ENCODE data around the gene MREG.

- TF ChIP-seq IRF3 (IDR thresholded peaks at IDR 0.05): no peak
- no peak for TF ChIP-seq USF1 (IDR thresholded peaks at IDR 0.05; ENCODE audit: borderline replicate concordance, extremely low read length, insufficient read depth, low read depth, low read length)
- TF ChIP-seq SRF (IDR thresholded peaks at IDR 0.05; ENCODE audit: low read depth in 2 of 2, low read length in 2 of 2): no peak
- TF ChIP-seq POLR2A (IDR thresholded peaks at IDR 0.05; ENCODE audit: low read depth, low read length): no peak
- TF ChIP-seq CTCF (IDR thresholded peaks at IDR 0.05 in 2 of 3, conservative IDR thresholded peaks at IDR 0.05 in 1 of 3; ENCODE audit: control insufficient read depth in 2 of 3, extremely low read depth in 1 of 3, insufficient read depth in 1 of 3, low read depth in 3 of 3, low read length in 3 of 3): no peak
Observed at GRCh38 chr2:216002693-216003092, 10.7 kb downstream of the MREG start.
